ENCODE data around the gene CCR3. TPM values are rescaled to one million over a fixed set of nuclear protein-coding genes. Genes with fewer than 3 reads are reported as not detected.

CCR3 gene
- total and polyA plus RNA-seq, 2 experiments from 2014 or later = not detected

DNA sequence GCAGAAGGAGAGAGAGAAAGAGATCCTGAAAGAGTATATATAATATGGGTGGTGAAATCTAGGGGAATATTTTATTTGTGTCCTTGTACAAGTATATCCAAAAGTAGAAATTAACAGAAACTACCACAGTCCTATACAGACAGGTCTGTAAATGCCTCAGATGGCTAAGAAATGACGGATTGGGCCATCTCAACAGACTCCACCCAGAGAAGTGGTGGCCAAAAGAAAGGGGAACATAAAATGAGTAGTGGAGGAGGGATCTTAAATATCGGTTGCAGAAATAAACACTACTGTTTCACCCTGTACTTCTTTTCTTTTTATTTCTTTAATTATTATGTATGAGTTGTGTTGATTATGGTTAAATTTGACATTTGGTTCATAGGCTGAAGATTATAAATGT, 47.7 kb downstream of the CCR3 start:
- TF ChIP-seq ZNF114 (CRISPR knock-in tag; IDR thresholded peaks at IDR 0.05) (no peak), POLR2AphosphoS5 (IDR thresholded peaks at IDR 0.05; ENCODE audit: low read depth) (no peak), STAT1 (IDR thresholded peaks at IDR 0.05; ENCODE audit: unreplicated experiment) (no peak), EZH2phosphoT487 (IDR thresholded peaks at IDR 0.05; ENCODE audit: unreplicated experiment) (no peak), EZH2 (IDR thresholded peaks at IDR 0.05; ENCODE audit: low read depth, unreplicated experiment) (no peak), ZNF462 (CRISPR knock-in tag; IDR thresholded peaks at IDR 0.05) (no peak), NANOG (IDR thresholded peaks at IDR 0.05; ENCODE audit: borderline replicate concordance) (no peak), ETS1 (IDR thresholded peaks at IDR 0.05) (no peak), JUNB (IDR thresholded peaks at IDR 0.05; ENCODE audit: unreplicated experiment) (no peak), ZNF331 (CRISPR knock-in tag; IDR thresholded peaks at IDR 0.05; ENCODE audit: low read depth) (no peak), REST (IDR thresholded peaks at IDR 0.05; ENCODE audit: unreplicated experiment) (no peak), CREB1 (CRISPR knock-in tag; IDR thresholded peaks at IDR 0.05; ENCODE audit: low read depth) (no peak)
- TF ChIP-seq, protein P1, sequence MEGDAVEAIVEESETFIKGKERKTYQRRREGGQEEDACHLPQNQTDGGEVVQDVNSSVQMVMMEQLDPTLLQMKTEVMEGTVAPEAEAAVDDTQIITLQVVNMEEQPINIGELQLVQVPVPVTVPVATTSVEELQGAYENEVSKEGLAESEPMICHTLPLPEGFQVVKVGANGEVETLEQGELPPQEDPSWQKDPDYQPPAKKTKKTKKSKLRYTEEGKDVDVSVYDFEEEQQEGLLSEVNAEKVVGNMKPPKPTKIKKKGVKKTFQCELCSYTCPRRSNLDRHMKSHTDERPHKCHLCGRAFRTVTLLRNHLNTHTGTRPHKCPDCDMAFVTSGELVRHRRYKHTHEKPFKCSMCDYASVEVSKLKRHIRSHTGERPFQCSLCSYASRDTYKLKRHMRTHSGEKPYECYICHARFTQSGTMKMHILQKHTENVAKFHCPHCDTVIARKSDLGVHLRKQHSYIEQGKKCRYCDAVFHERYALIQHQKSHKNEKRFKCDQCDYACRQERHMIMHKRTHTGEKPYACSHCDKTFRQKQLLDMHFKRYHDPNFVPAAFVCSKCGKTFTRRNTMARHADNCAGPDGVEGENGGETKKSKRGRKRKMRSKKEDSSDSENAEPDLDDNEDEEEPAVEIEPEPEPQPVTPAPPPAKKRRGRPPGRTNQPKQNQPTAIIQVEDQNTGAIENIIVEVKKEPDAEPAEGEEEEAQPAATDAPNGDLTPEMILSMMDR (conservative IDR thresholded peaks at IDR 0.05; ENCODE audit: low read depth in 2 of 2) = no peak
- no peaks in the 10 kb centered on the region for H3K79me2 ChIP-seq (replicated peaks; ENCODE audit: insufficient read depth)

More for the DNA sequence above, 47.7 kb downstream of the CCR3 start:
- H3K27ac Mint-ChIP-seq = no peak overlapping the region
- H3K9me3 Mint-ChIP-seq = no peaks in the 10 kb centered on the region
- H3K4me3 Mint-ChIP-seq = no peak overlapping the region
- no peak for ATAC-seq
- no peak overlapping the region for H2AFZ ChIP-seq
- no peaks in the 10 kb centered on the region for H3K4me1 Mint-ChIP-seq
- H4K20me1 ChIP-seq (replicated peaks; ENCODE audit: insufficient read depth) = no peaks in the 10 kb centered on the region
- no peaks in the 10 kb centered on the region for H3K4me1 ChIP-seq (ENCODE audit: insufficient read depth)
- peaks cover 7% of the 10 kb centered on the region for H3K27me3 Mint-ChIP-seq (ENCODE audit: insufficient read depth, low read depth, poor library complexity)
- H3F3A ChIP-seq (replicated peaks; ENCODE audit: low read depth) = no peaks in the 10 kb centered on the region
- no peak overlapping the region for H3K27ac ChIP-seq (ENCODE audit: low read depth)
- H3K36me3 Mint-ChIP-seq (ENCODE audit: low read depth) = no peaks in the 10 kb centered on the region
- no peak overlapping the region for H3K4me2 ChIP-seq
- no peak overlapping the region for H3K4me3 ChIP-seq
- H3K36me3 ChIP-seq (ENCODE audit: insufficient read depth) = no peaks in the 10 kb centered on the region
- H3K9me2 ChIP-seq (ENCODE audit: insufficient read depth) = 0 out of 2 replicates have a peak, but pooled peaks cover 3% of the 10 kb centered on the region
- H3K27me3 ChIP-seq (ENCODE audit: insufficient read depth) = no peaks in the 10 kb centered on the region
- DNase-seq (ENCODE audit: low spot score) = no peak
